Measurements from ENCODE around the gene CLSTN2. TPM values are rescaled to one million over a fixed set of nuclear protein-coding genes. Genes with fewer than 3 reads are reported as not detected.

Gene CLSTN2
- total and polyA plus RNA-seq, 5 donors from 2014 or later: not detected

- no peaks in the 10 kb centered on the region for H3K36me3 Mint-ChIP-seq
- Histone ChIP-seq H3K27me3 (ENCODE audit: control insufficient read depth, insufficient read depth, low read length) (no peaks in the 10 kb centered on the region), H3K36me3 (ENCODE audit: control insufficient read depth, insufficient read depth, low read length) (no peaks in the 10 kb centered on the region), H3K4me1 (ENCODE audit: control insufficient read depth, insufficient read depth, low read length, poor library complexity, severe bottlenecking) (no peaks in the 10 kb centered on the region), H3K4me3 (ENCODE audit: low read depth, low read length) (no peak overlapping the region), H3K27ac (ENCODE audit: insufficient read depth, low read length, poor library complexity, severe bottlenecking) (no peak overlapping the region), H3K9me3 (ENCODE audit: control insufficient read depth in 2 of 2, low read length in 2 of 2) (no peaks in the 10 kb centered on the region)
- no peaks in the 10 kb centered on the region for H3K4me1 Mint-ChIP-seq
- ATAC-seq (ENCODE audit: low read depth in 2 of 2) (no peak), DNase-seq (no peak)
- no peak overlapping the region for H3K4me3 Mint-ChIP-seq
- H3K27me3 Mint-ChIP-seq: no peaks in the 10 kb centered on the region
- peaks cover 0 to 15% (median 5%) of the 10 kb centered on the region in 7 donors for H3K9me3 Mint-ChIP-seq
- H3K27ac Mint-ChIP-seq: no peak overlapping the region
Observed at GRCh38 chr3:140351466-140351865, 416.5 kb downstream of the CLSTN2 start.

- no peaks in the 10 kb centered on the region for H3K27me3 Mint-ChIP-seq
- H3K4me3 ChIP-seq (ENCODE audit: low read depth, low read length): no peak overlapping the region
Observed at GRCh38 chr3:140355481-140355880, 420.5 kb downstream of the CLSTN2 start.

GRCh38 chr3:140358686-140359085 lies 423.7 kb downstream of the CLSTN2 start:
- H3K27ac ChIP-seq (ENCODE audit: insufficient read depth, low read length, poor library complexity, severe bottlenecking): no peak overlapping the region
- no peaks in the 10 kb centered on the region for H3K4me1 ChIP-seq (ENCODE audit: control insufficient read depth, insufficient read depth, low read length, poor library complexity, severe bottlenecking)
- no peak overlapping the region for H3K4me3 Mint-ChIP-seq
- H3K4me3 ChIP-seq (ENCODE audit: low read depth, low read length): no peak overlapping the region
- H3K27me3 ChIP-seq (ENCODE audit: control insufficient read depth, insufficient read depth, low read length): no peaks in the 10 kb centered on the region
- ATAC-seq (ENCODE audit: low read depth in 2 of 2): no peak
- H3K36me3 ChIP-seq (ENCODE audit: control insufficient read depth, insufficient read depth, low read length): no peaks in the 10 kb centered on the region
- no peaks in the 10 kb centered on the region for H3K27me3 Mint-ChIP-seq
- no peaks in the 10 kb centered on the region for H3K4me1 Mint-ChIP-seq
- peaks cover 0 to 2% of the 10 kb centered on the region in 2 experiments for H3K9me3 ChIP-seq (ENCODE audit: control insufficient read depth in 2 of 2, low read length in 2 of 2)
- DNase-seq: no peak
- H3K9me3 Mint-ChIP-seq: peaks cover 0 to 4% (median 0%) of the 10 kb centered on the region in 7 donors
- H3K27ac Mint-ChIP-seq: no peak overlapping the region
- H3K36me3 Mint-ChIP-seq: no peaks in the 10 kb centered on the region

More at GRCh38 chr3:140355481-140355880, 420.5 kb downstream of the CLSTN2 start:
- Histone ChIP-seq H3K27me3 (ENCODE audit: control insufficient read depth, insufficient read depth, low read length) (no peaks in the 10 kb centered on the region), H3K9me3 (ENCODE audit: control insufficient read depth in 2 of 2, low read length in 2 of 2) (peaks cover 0 to 1% of the 10 kb centered on the region in 2 experiments), H3K4me1 (ENCODE audit: control insufficient read depth, insufficient read depth, low read length, poor library complexity, severe bottlenecking) (no peaks in the 10 kb centered on the region), H3K27ac (ENCODE audit: insufficient read depth, low read length, poor library complexity, severe bottlenecking) (no peak overlapping the region), H3K36me3 (ENCODE audit: control insufficient read depth, insufficient read depth, low read length) (no peaks in the 10 kb centered on the region)
- Mint-ChIP-seq H3K4me3 (no peak overlapping the region), H3K9me3 (peaks cover 0 to 4% (median 0%) of the 10 kb centered on the region in 7 donors), H3K36me3 (no peaks in the 10 kb centered on the region), H3K27ac (no peak overlapping the region), H3K4me1 (no peaks in the 10 kb centered on the region)
- DNase-seq (no peak), ATAC-seq (ENCODE audit: low read depth in 2 of 2) (no peak)

GRCh38 chr3:140359233-140359995 lies 424.4 kb downstream of the CLSTN2 start:
- Histone ChIP-seq H3K4me3 (ENCODE audit: low read depth, low read length) (no peak overlapping the region), H3K9me3 (ENCODE audit: control insufficient read depth in 2 of 2, low read length in 2 of 2) (peaks cover 0 to 2% of the 10 kb centered on the region in 2 experiments), H3K27ac (ENCODE audit: insufficient read depth, low read length, poor library complexity, severe bottlenecking) (no peak overlapping the region), H3K36me3 (ENCODE audit: control insufficient read depth, insufficient read depth, low read length) (no peaks in the 10 kb centered on the region), H3K27me3 (ENCODE audit: control insufficient read depth, insufficient read depth, low read length) (no peaks in the 10 kb centered on the region), H3K4me1 (ENCODE audit: control insufficient read depth, insufficient read depth, low read length, poor library complexity, severe bottlenecking) (no peaks in the 10 kb centered on the region)
- Mint-ChIP-seq H3K4me1 (no peaks in the 10 kb centered on the region), H3K27me3 (no peaks in the 10 kb centered on the region), H3K9me3 (peaks cover 0 to 4% (median 0%) of the 10 kb centered on the region in 7 donors), H3K27ac (no peak overlapping the region), H3K36me3 (no peaks in the 10 kb centered on the region), H3K4me3 (no peak overlapping the region)
- DNase-seq (no peak), ATAC-seq (ENCODE audit: low read depth in 2 of 2) (no peak)

- no peaks in the 10 kb centered on the region for H3K36me3 Mint-ChIP-seq
- no peaks in the 10 kb centered on the region for H3K27me3 ChIP-seq (ENCODE audit: control insufficient read depth, insufficient read depth, low read length)
- peaks cover 0 to 4% (median 0%) of the 10 kb centered on the region in 7 donors for H3K9me3 Mint-ChIP-seq
Observed at GRCh38 chr3:140360332-140360731, 425.3 kb downstream of the CLSTN2 start.

GRCh38 chr3:140363801-140364200 lies 428.8 kb downstream of the CLSTN2 start:
- Mint-ChIP-seq H3K27ac (no peak overlapping the region), H3K36me3 (no peaks in the 10 kb centered on the region), H3K4me1 (no peaks in the 10 kb centered on the region), H3K4me3 (no peak overlapping the region), H3K27me3 (no peaks in the 10 kb centered on the region), H3K9me3 (peaks cover 0 to 4% (median 0%) of the 10 kb centered on the region in 7 donors)
- H3K36me3 ChIP-seq (ENCODE audit: control insufficient read depth, insufficient read depth, low read length): no peaks in the 10 kb centered on the region
- no peak overlapping the region for H3K4me3 ChIP-seq (ENCODE audit: low read depth, low read length)
- H3K27me3 ChIP-seq (ENCODE audit: control insufficient read depth, insufficient read depth, low read length): no peaks in the 10 kb centered on the region
- H3K27ac ChIP-seq (ENCODE audit: insufficient read depth, low read length, poor library complexity, severe bottlenecking): no peak overlapping the region
- ATAC-seq (ENCODE audit: low read depth in 2 of 2) (no peak), DNase-seq (no peak)
- no peaks in the 10 kb centered on the region for H3K4me1 ChIP-seq (ENCODE audit: control insufficient read depth, insufficient read depth, low read length, poor library complexity, severe bottlenecking)
- peaks cover 0 to 2% of the 10 kb centered on the region in 2 experiments for H3K9me3 ChIP-seq (ENCODE audit: control insufficient read depth in 2 of 2, low read length in 2 of 2)

More at GRCh38 chr3:140360332-140360731, 425.3 kb downstream of the CLSTN2 start:
- Histone ChIP-seq H3K9me3 (ENCODE audit: control insufficient read depth in 2 of 2, low read length in 2 of 2) (peaks cover 0 to 2% of the 10 kb centered on the region in 2 experiments), H3K4me3 (ENCODE audit: low read depth, low read length) (no peak overlapping the region), H3K27ac (ENCODE audit: insufficient read depth, low read length, poor library complexity, severe bottlenecking) (no peak overlapping the region), H3K4me1 (ENCODE audit: control insufficient read depth, insufficient read depth, low read length, poor library complexity, severe bottlenecking) (no peaks in the 10 kb centered on the region), H3K36me3 (ENCODE audit: control insufficient read depth, insufficient read depth, low read length) (no peaks in the 10 kb centered on the region)
- DNase-seq (no peak), ATAC-seq (ENCODE audit: low read depth in 2 of 2) (no peak)
- Mint-ChIP-seq H3K4me1 (no peaks in the 10 kb centered on the region), H3K27ac (no peak overlapping the region), H3K27me3 (no peaks in the 10 kb centered on the region), H3K4me3 (no peak overlapping the region)

GRCh38 chr3:140365872-140366697 lies 431.1 kb downstream of the CLSTN2 start:
- H3K27me3 Mint-ChIP-seq: no peaks in the 10 kb centered on the region

More at GRCh38 chr3:140365872-140366697, 431.1 kb downstream of the CLSTN2 start:
- Histone ChIP-seq H3K4me1 (ENCODE audit: control insufficient read depth, insufficient read depth, low read length, poor library complexity, severe bottlenecking) (no peaks in the 10 kb centered on the region), H3K36me3 (ENCODE audit: control insufficient read depth, insufficient read depth, low read length) (no peaks in the 10 kb centered on the region), H3K27ac (ENCODE audit: insufficient read depth, low read length, poor library complexity, severe bottlenecking) (no peak overlapping the region), H3K27me3 (ENCODE audit: control insufficient read depth, insufficient read depth, low read length) (no peaks in the 10 kb centered on the region), H3K9me3 (ENCODE audit: control insufficient read depth in 2 of 2, low read length in 2 of 2) (no peaks in the 10 kb centered on the region), H3K4me3 (ENCODE audit: low read depth, low read length) (no peak overlapping the region)
- no peaks in the 10 kb centered on the region for H3K36me3 Mint-ChIP-seq
- ATAC-seq (ENCODE audit: low read depth in 2 of 2) (no peak), DNase-seq (no peak)
- no peaks in the 10 kb centered on the region for H3K9me3 Mint-ChIP-seq
- H3K4me1 Mint-ChIP-seq: no peaks in the 10 kb centered on the region
- no peak overlapping the region for H3K27ac Mint-ChIP-seq
- H3K4me3 Mint-ChIP-seq: no peak overlapping the region

Data from CD4-positive, CD25-positive, alpha-beta regulatory T cell (primary cell).